ENCODE measurements around the gene APBB3. TPM values are rescaled to one million over a fixed set of nuclear protein-coding genes. Genes with fewer than 3 reads are reported as not detected.

APBB3 gene
- total and polyA plus RNA-seq, 9 of the 15 experiments (the other 6 are each of a cell fraction or from before 2014, with no cell fraction given) = 0.17 to 24.3 (median 9.5) TPM

- no peak for TF ChIP-seq MGA (IDR thresholded peaks at IDR 0.05)
- TF ChIP-seq TEAD2 (tag; IDR thresholded peaks at IDR 0.05) = no peak
- TF ChIP-seq GABPA (tag; conservative IDR thresholded peaks at IDR 0.05; ENCODE audit: low read depth) = no peak
- no peak for TF ChIP-seq STAG1 (CRISPR knock-in tag; IDR thresholded peaks at IDR 0.05; ENCODE audit: borderline replicate concordance)
- TF ChIP-seq, protein P1, sequence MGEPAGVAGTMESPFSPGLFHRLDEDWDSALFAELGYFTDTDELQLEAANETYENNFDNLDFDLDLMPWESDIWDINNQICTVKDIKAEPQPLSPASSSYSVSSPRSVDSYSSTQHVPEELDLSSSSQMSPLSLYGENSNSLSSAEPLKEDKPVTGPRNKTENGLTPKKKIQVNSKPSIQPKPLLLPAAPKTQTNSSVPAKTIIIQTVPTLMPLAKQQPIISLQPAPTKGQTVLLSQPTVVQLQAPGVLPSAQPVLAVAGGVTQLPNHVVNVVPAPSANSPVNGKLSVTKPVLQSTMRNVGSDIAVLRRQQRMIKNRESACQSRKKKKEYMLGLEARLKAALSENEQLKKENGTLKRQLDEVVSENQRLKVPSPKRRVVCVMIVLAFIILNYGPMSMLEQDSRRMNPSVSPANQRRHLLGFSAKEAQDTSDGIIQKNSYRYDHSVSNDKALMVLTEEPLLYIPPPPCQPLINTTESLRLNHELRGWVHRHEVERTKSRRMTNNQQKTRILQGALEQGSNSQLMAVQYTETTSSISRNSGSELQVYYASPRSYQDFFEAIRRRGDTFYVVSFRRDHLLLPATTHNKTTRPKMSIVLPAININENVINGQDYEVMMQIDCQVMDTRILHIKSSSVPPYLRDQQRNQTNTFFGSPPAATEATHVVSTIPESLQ (CRISPR knock-in tag; IDR thresholded peaks at IDR 0.05) = no peak
- TF ChIP-seq, protein P2, sequence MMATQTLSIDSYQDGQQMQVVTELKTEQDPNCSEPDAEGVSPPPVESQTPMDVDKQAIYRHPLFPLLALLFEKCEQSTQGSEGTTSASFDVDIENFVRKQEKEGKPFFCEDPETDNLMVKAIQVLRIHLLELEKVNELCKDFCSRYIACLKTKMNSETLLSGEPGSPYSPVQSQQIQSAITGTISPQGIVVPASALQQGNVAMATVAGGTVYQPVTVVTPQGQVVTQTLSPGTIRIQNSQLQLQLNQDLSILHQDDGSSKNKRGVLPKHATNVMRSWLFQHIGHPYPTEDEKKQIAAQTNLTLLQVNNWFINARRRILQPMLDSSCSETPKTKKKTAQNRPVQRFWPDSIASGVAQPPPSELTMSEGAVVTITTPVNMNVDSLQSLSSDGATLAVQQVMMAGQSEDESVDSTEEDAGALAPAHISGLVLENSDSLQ (IDR thresholded peaks at IDR 0.05) = no peak
- TF ChIP-seq, protein P3, sequence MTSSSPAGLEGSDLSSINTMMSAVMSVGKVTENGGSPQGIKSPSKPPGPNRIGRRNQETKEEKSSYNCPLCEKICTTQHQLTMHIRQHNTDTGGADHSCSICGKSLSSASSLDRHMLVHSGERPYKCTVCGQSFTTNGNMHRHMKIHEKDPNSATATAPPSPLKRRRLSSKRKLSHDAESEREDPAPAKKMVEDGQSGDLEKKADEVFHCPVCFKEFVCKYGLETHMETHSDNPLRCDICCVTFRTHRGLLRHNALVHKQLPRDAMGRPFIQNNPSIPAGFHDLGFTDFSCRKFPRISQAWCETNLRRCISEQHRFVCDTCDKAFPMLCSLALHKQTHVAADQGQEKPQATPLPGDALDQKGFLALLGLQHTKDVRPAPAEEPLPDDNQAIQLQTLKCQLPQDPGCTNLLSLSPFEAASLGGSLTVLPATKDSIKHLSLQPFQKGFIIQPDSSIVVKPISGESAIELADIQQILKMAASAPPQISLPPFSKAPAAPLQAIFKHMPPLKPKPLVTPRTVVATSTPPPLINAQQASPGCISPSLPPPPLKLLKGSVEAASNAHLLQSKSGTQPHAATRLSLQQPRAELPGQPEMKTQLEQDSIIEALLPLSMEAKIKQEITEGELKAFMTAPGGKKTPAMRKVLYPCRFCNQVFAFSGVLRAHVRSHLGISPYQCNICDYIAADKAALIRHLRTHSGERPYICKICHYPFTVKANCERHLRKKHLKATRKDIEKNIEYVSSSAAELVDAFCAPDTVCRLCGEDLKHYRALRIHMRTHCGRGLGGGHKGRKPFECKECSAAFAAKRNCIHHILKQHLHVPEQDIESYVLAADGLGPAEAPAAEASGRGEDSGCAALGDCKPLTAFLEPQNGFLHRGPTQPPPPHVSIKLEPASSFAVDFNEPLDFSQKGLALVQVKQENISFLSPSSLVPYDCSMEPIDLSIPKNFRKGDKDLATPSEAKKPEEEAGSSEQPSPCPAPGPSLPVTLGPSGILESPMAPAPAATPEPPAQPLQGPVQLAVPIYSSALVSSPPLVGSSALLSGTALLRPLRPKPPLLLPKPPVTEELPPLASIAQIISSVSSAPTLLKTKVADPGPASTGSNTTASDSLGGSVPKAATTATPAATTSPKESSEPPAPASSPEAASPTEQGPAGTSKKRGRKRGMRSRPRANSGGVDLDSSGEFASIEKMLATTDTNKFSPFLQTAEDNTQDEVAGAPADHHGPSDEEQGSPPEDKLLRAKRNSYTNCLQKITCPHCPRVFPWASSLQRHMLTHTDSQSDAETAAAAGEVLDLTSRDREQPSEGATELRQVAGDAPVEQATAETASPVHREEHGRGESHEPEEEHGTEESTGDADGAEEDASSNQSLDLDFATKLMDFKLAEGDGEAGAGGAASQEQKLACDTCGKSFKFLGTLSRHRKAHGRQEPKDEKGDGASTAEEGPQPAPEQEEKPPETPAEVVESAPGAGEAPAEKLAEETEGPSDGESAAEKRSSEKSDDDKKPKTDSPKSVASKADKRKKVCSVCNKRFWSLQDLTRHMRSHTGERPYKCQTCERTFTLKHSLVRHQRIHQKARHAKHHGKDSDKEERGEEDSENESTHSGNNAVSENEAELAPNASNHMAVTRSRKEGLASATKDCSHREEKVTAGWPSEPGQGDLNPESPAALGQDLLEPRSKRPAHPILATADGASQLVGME (CRISPR knock-in tag; IDR thresholded peaks at IDR 0.05) = no peak
Measured at GRCh38 chr5:140524003-140524402, 40.4 kb downstream of the APBB3 start (continued).

All from K562 (cell line).